NAMALWA (cell line): ENCODE measurements around the gene B4GALNT3.

ENCODE experiments used
- DNase-seq: peaks from one replicate; pipeline ENCODE4 v3.0.0-alpha.2; 2015; ENCODE audit warnings: low spot score

Gene B4GALNT3

DNA sequence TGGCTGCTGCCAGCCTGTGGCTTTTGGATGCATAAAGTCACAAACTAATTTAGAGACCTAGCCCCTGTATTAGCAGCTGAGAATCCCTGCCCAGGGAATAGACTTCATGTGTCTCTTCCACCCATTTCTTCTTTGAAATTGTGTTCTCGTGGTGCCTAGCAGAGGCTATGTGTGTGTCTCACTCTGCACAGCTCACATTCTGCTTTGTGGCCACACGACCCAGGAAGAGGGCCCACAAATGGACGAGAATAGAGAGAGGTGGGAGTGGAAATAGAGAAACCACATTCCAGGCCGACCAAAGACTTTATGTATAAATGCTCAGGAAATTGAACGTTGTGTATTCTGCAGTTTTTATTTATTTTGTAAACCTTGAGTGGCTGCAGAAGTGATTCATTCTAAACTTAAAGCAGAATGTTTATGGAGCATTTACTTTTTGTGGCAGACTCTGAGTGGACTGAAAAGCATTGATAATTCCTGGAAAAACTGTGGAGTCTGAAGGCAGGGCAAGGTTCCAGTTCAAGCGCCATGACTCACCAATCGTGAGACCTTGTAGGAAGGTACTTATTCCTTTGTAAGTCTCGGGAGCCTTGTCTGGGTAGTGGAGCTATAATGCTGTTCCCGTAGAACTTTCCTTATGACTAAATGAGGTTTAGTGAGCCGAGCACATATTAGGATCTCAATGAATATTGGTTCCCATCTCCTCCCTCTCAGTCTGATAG is 9.1 kb downstream of the B4GALNT3 start:
- DNase-seq = no peak

DNA sequence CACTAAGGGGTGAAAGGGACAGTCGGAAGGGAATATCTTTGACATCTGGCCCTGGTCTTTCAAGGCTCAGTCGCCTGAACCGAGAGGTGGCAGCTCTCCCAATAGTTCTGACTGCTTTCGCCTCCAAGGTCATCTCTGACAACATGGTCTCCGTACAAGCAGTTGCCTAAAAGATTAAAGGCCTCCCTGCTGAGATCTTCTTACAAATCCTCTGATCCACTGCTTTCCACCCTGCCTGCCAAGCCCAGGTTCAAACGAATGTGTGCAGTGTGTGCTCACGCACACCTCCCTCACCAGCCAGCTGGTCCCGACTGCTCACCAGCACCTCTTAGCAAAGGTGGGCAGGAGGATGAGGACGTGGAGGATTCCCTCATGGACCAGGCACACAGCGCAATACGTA is 10.4 kb downstream of the B4GALNT3 start:
- DNase-seq = no peak

DNA sequence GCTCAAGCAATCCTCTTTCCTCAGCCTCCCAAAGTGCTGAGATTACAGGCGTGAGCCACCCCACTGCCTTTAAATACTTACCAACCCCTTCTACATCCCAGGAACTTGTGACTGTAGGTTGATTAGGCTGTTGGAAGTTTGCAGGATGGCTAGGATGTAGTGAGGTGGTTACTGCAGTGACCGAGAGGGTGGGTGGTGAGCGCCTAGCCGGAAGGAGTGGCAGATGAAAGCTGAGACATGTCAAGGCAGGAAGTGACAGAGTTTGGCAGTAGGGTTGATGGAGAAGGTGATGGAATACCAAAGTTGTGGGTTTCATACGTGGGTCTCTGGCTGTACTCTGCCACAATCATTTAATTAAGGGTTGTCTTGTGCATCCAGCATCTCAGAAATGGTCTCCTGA is 13.5 kb downstream of the B4GALNT3 start:
- no peak for DNase-seq

DNA sequence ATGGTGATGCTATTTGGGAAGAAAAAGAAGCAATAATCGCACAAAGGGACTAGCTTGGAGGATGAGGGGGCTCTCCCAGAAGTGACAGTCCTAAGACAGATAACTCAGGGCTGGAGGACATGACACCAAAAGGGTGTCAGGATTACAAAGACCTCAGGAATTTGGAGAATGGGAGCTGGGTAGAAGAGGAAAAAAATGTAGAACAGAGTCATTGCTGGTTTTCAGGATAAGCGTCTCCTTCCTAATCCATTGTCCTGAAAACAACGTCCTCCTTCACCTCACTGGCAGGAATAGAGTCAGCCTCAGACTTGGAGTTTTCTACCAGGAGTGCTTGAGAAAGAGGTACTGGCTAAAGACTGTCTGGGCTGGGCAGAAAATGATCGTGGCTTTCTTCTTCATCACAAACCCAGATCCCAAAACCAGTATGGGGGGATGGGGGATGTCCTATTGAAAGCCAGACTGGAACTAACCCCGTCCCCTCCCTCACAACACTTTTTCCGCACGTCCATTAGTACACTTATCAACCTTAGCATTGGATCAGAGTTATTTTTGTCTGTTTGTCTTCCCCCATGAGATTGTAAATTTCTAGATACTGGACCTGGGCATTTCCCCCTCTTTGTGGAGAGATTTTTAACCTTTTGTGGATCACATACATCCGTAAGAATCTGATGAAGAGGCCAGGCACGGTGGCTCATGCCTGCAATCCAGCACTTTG is 14.3 kb downstream of the B4GALNT3 start:
- no peak for DNase-seq

DNA sequence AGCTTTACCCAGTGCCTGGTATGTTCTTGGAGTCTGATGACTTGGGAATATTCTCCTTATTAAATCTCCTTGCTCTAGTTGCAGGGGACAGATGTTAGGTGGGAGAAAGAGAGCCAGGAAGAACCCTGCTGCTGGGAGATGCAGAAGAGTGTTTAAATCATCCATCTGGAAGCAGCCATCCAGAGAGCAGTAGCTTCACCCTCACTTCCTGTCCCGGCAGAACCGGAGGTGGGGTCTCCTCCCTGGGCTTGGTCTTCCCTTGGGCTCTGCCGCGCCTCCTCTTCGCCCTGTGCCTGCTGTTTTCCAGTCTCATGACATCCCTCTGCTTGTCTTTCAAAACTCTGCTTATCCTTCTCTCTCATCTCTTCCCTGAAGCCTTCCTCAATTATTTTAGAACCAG is 15.5 kb downstream of the B4GALNT3 start:
- no peak for DNase-seq

DNA sequence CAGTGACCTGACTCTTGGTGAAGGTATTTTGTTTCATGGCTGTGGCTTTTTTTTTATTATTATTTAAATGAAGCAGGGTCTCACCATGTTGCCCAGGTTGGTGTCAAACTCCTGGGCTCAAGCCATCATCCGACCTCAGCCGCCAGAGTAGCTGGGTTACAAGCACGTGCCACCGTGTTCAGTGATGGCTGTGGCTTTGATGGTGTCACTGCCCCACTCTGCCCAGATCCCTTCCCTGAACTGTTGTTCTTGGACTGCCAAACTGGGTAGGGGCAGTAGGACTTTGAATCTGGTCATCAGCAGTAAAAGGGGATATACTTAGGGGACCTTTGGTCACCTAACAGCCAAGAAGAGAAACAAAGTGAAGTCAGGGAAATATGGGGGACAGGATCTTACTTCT is 19.4 kb downstream of the B4GALNT3 start:
- DNase-seq = no peak

- no peak for DNase-seq
Observed at GRCh38 chr12:480831-481816, 21.4 kb downstream of the B4GALNT3 start.

- no peak for DNase-seq
Observed at GRCh38 chr12:482061-482460, 22.3 kb downstream of the B4GALNT3 start.

GRCh38 chr12:484096-484495 is 24.4 kb downstream of the B4GALNT3 start:
- DNase-seq = no peak

- no peak for DNase-seq
Observed at GRCh38 chr12:490260-490659, 30.5 kb downstream of the B4GALNT3 start.

- no peak for DNase-seq
Observed at GRCh38 chr12:495466-495865, 35.7 kb downstream of the B4GALNT3 start.

GRCh38 chr12:496736-497135 is 37.0 kb downstream of the B4GALNT3 start:
- DNase-seq = no peak

DNA sequence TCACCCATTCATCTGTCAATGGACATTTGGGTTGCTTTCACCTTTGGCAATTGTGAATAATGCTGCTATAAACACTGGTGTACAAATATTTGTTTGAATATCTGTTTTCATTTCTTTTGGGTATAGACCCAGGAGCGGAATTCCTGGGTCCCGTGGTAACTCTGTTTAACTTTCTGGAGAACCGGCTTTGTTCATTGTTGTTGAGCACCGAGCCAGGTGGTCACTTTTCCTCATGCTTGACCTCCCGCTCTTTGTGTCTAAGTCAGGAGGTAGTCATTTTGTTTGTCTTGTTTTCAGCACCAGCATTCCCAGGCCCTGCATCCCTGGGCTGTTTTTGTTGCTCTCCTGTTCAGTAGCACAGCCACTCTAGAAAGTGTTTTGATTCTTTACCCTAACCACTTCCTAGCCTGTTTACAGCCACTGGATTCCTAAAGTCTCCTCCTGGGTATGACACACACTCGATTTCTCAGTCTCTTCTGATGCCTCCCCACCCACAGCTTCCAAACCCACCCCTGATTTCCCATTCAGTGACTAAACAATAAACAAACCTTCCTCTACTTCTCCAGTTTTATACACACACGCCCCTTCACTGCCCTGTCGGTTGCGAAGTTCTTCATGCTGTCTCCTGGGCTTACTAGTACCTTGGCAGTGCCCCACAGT is 37.9 kb downstream of the B4GALNT3 start:
- no peak for DNase-seq

DNA sequence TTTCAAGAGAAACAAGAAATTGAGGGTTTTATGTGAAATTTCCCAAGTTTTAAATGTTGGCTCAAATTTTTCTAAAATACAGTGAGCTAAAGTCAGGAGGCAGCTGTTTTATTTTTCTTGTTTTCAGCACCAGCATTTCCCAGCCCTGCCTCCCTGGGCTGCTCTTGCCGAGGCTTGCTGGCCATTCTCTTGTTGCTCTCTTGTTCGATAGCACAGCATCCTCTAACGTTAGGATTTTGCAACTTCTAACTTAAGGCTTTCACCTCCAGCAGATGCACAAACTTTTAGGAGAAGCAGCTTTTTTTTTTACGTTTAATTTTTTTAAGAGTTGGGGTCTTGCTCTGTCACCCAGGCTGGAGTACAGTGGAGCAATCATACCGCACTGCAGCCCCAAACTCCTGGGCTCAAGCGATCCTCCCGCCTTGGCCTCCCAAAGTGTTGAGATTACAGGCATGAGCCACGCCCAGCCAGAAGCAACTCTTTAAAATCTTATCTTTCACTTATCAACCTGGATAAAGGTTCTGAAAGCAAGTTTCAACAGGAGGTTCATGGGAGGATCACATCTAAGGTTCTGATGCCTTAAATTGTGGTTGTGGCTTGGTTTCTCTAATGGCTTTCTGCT is 40.2 kb downstream of the B4GALNT3 start:
- no peak for DNase-seq

DNA sequence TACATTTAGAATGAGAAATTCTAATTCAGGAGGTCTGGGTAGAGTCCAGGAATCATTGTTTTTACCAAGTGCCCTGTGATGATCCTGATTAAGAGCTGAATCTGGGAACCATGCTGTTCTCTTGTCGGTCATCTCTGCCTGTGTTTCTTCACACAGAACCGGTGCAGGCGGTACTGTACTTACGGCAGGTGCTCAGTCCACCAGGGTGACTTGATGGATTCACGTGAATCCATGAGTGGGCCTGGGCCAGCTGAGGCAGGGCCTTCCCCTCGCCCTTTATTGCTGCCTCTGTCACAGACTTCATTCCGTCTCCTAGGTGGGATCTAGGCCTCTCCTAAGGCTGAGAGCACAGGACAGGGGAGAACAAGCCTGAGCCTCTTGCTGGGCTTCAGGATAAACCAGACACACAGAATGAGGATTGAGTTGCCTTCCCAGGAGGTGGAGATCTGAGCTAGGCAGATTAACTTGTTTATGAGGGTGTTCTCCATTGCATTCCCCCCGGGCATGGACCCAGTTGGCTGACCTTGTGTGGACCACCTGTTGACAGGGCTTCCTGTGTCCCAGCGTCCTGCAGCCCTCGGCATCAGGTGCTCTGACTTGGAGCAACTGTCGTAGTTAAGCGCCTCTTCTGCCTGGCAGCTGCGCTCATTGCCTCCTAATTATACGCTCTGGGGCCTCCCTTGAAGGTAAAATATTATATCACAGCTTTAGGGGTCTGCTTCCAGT is 42.1 kb downstream of the B4GALNT3 start:
- no peak for DNase-seq

DNA sequence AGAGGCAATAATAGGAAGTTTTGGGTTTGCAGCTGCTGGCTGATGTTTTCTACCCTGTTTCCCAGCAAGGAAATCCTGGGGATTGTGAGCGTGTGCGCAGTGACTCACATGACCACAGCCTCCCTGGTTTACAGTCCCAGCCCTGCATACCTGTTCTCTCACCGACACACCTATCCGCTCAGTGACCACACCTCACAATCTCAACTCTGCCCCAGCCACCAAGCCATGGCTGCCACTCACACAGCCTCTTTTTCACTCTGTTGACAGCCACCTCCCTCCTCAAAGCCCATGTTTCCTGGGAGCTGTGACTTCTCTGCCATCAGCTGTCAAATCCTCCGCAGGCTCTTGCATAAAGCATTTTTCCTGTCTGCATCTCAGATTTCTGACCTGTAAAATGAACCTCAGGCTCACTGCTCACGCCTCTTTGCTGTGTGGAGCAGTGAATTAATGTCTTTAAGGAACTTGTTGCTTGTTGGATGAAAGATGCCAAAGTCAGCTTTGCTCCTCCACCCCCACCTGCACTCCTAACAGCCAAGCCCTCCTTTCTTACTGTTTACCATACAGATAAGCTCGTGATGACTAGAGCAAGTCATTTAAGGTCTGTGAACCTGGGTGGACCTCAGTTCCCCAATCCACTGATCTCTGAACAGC is 43.5 kb downstream of the B4GALNT3 start:
- no peak for DNase-seq

- no peak for DNase-seq
Observed at GRCh38 chr12:505221-505620, 45.5 kb downstream of the B4GALNT3 start.

DNA sequence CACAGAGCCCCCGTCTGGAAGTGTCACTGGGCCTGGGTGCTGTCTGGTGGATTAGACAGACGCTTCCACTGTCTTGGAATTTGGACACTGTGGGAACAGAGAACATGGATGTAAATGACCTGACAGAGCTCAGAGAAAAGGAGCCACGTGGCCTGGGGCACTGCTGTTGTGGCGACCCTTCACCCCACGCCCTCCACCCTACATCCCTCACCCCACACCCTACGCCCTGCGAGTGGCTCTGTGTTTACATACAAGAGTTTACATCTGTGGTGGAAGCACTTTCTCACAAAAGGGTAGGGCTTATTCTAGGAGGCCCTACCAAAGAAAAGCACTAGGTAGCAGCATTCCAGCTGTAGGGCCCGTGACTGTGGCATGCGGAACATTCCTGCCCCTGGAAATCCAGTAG is 47.7 kb downstream of the B4GALNT3 start:
- no peak for DNase-seq

- DNase-seq = no peak
Observed at GRCh38 chr12:508145-508544, 48.4 kb downstream of the B4GALNT3 start.

GRCh38 chr12:508795-509194 is 49.1 kb downstream of the B4GALNT3 start:
- DNase-seq = no peak
